CMK (cell line): ENCODE results near the gene LETMD1.

Source experiments
- DNase-seq: peaks from one replicate; pipeline ENCODE4 v3.0.0-alpha.2; 2010; ENCODE audit warnings: low read depth

The LETMD1 gene

GRCh38 chr12:51025836-51026638, 22.1 kb upstream of the LETMD1 start, which contains the start of gene SLC11A2:
Gene SLC11A2, minus strand, starts transcription at chr12:51026384. Its CDS starts 15,656 bp downstream, at chr12:51010728.
- peak; percentile 94 for DNase-seq

- no peak for DNase-seq
These were observed 20.7 kb upstream of the LETMD1 start for GRCh38 chr12:51027342-51027835.

GRCh38 chr12:51028126-51028812, 19.9 kb upstream of the LETMD1 start:
- DNase-seq = no peak

GRCh38 chr12:51028813-51029150, 19.3 kb upstream of the LETMD1 start:
- DNase-seq = no peak

- no peak for DNase-seq
These were observed 15.1 kb upstream of the LETMD1 start for GRCh38 chr12:51033048-51033447.

- no peak for DNase-seq
These were observed 14.6 kb upstream of the LETMD1 start for GRCh38 chr12:51033457-51034089.

GRCh38 chr12:51036279-51036678, 11.8 kb upstream of the LETMD1 start:
- DNase-seq = no peak

GRCh38 chr12:51048661-51049251, 629 bp downstream of the LETMD1 start:
- no peak for DNase-seq

GRCh38 chr12:51049525-51049924, 1.4 kb downstream of the LETMD1 start:
- no peak for DNase-seq

- no peak for DNase-seq
These were observed 3.7 kb downstream of the LETMD1 start for GRCh38 chr12:51051787-51052186.

GRCh38 chr12:51055060-51055459, 6.9 kb downstream of the LETMD1 start:
- no peak for DNase-seq

GRCh38 chr12:51056242-51056641, 8.1 kb downstream of the LETMD1 start:
- DNase-seq = no peak

GRCh38 chr12:51059086-51059485, 11.0 kb downstream of the LETMD1 start:
- DNase-seq = no peak

- DNase-seq = no peak
These were observed 14.7 kb downstream of the LETMD1 start for GRCh38 chr12:51062631-51063397.

- DNase-seq = no peak
These were observed 17.4 kb downstream of the LETMD1 start for GRCh38 chr12:51065530-51065929.

- no peak for DNase-seq
These were observed 19.1 kb downstream of the LETMD1 start for GRCh38 chr12:51067229-51067628.

- no peak for DNase-seq
These were observed 19.6 kb downstream of the LETMD1 start for GRCh38 chr12:51067771-51068170.

GRCh38 chr12:51070004-51070403, 21.9 kb downstream of the LETMD1 start:
- no peak for DNase-seq

GRCh38 chr12:51071663-51072062, 23.5 kb downstream of the LETMD1 start:
- no peak for DNase-seq

GRCh38 chr12:51075390-51075789, 27.3 kb downstream of the LETMD1 start:
- DNase-seq = no peak

- DNase-seq = no peak
These were observed 28.3 kb downstream of the LETMD1 start for GRCh38 chr12:51076236-51076930.
